ENCODE results near the gene EPO.
"Not testable (repeated sequence)": the region's sequence is repeated elsewhere in the genome, so short reads cannot be mapped to it uniquely, and the experiment has no call there.

EPO gene

GRCh38 chr7:100705753-100706671 is 14.3 kb upstream of the EPO start, which contains the start of gene POP7:
Gene POP7 (plus strand): TSS chr7:100706121. CDS start chr7:100706831, 710 bp downstream.
- peak; percentile 99 for DNase-seq

DNA sequence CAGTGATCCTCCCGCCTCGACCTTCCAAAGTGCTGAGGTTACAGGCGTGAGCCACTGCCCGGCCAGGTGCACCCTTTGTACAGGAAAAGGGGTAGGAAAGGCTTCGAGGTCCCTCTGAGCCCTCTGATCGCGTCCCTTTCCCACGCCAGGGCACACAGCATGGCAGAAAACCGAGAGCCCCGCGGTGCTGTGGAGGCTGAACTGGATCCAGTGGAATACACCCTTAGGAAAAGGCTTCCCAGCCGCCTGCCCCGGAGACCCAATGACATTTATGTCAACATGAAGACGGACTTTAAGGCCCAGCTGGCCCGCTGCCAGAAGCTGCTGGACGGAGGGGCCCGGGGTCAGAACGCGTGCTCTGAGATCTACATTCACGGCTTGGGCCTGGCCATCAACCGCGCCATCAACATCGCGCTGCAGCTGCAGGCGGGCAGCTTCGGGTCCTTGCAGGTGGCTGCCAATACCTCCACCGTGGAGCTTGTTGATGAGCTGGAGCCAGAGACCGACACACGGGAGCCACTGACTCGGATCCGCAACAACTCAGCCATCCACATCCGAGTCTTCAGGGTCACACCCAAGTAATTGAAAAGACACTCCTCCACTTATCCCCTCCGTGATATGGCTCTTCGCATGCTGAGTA is 13.5 kb upstream of the EPO start:
- no peak for DNase-seq

DNA sequence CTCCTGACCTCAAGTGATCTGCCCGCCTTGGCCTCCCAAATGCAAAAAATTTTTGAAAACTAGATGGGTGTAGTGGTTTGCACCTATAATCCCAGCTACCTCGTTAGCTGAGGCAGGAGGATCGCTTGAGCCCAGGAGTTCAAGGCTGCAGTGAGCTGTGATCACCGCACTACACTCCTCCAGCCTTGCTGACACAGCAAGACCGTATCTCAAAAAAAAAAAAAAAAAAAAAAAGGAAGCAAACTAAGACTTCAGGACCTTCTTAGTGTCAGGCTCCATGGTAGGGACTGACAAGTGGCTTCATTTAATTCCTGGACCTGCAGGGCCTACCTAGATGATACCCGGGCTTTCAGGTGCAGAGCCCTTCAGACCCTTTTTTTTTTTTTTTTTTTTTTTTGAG is 11.9 kb upstream of the EPO start:
- DNase-seq = no peak

DNA sequence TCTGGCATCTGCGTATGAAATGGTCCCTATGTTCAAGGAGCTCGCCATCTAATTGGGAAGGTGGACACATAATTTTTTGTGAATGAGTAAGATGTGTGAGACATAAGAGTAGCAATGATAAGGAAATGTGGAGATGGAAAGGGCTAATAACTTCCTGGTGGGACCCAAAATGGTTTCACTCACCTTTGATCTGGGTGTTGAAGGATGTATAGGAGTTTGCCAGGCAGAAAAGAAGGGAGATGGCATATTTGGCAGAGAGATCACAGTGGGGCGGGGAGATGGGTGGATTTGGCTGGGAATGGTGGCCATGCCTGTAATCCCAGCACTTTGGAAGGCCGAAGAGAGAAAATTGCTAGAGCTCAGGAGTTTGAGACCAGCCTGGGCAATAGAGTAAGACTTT is 9.8 kb upstream of the EPO start:
- no peak for DNase-seq

DNA sequence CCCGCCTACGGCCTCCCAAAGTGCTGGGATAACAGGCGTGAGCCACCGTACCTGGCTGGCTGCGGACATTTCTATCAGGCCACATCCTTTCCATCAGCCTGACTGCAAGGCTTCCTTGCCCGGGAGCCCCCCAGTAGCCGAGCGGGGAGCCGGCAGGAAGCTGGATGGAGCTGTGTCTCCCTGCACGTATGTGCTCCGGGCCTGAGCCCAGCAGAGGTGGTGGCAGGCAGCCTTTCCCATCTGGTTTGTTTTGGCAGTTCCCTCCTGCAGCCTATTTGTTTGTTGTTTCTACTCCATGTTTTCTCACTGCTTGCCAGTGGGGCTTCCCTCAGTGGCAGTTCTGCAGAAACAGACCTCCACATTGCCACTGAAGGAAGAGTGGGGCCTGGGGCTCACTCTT is 8.9 kb upstream of the EPO start:
- DNase-seq = no peak

DNA sequence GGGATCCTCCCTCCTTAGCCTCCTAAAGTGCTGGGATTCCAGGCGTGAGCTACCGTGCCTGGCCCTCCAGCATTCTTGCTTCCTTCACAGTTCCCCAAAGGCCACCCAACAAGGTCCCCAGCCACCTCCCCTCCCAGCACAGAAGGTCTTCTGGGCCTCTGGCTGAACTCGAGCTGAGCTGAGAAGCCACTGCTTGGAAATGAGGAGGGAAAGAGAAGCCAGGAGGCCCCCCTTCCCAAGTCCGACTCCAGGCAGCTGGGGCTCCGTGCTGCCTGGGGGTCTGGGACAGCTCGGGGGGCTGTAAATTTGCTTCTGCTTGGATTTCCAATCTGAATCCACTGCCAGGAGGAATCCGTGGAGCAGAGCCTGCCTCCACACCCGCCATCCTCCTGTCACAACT is 5.5 kb upstream of the EPO start:
- DNase-seq = no peak

- DNase-seq = not testable (repeated sequence)
Measured at GRCh38 chr7:100717073-100717472, 3.2 kb upstream of the EPO start.

DNA sequence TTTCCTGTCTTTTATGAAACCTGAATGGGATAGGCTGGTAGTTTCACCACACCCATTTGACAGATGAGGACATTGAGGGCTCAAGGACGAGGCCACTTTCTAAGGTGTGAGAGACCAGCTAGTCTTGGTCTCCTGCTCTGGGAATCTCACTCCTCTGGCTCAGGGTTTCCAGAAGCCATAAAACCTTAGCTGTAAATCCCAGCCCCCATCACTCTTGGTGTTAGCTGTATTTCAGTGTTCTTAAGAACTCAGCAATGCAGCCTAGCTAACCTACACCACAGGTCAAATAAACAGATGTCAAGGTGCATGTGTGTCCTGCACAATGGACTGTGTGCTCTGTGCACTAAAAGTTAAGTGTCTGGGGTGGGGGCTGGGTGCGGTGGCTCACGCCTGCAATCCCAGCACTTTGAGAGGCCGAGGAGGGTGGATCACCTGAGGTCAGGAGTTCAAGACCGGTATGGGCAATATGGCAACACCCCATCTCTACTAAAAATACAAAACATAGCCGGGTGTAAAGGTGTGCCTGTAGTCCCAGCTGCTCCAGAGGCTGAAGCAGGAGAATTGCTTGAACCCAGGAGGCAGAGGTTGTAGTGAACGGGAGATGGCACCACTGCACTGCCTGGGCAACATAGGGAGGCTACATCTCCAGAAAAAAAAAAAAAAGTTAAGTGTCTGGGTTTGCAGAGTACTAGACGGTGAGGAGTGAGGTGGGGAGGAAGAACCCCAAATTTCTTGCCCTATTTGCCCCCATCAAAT is 567 bp upstream of the EPO start:
- no peak for DNase-seq

GRCh38 chr7:100720671-100721504 is 620 bp downstream of the EPO start:
- DNase-seq = no peak

DNA sequence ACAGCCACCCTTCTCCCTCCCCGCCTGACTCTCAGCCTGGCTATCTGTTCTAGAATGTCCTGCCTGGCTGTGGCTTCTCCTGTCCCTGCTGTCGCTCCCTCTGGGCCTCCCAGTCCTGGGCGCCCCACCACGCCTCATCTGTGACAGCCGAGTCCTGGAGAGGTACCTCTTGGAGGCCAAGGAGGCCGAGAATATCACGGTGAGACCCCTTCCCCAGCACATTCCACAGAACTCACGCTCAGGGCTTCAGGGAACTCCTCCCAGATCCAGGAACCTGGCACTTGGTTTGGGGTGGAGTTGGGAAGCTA is 1.2 kb downstream of the EPO start:
- no peak for DNase-seq

DNA sequence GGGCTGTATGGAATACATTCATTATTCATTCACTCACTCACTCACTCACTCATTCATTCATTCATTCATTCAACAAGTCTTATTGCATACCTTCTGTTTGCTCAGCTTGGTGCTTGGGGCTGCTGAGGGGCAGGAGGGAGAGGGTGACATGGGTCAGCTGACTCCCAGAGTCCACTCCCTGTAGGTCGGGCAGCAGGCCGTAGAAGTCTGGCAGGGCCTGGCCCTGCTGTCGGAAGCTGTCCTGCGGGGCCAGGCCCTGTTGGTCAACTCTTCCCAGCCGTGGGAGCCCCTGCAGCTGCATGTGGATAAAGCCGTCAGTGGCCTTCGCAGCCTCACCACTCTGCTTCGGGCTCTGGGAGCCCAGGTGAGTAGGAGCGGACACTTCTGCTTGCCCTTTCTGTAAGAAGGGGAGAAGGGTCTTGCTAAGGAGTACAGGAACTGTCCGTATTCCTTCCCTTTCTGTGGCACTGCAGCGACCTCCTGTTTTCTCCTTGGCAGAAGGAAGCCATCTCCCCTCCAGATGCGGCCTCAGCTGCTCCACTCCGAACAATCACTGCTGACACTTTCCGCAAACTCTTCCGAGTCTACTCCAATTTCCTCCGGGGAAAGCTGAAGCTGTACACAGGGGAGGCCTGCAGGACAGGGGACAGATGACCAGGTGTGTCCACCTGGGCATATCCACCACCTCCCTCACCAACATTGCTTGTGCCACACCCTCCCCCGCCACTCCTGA is 2.4 kb downstream of the EPO start:
- no peak for DNase-seq

DNA sequence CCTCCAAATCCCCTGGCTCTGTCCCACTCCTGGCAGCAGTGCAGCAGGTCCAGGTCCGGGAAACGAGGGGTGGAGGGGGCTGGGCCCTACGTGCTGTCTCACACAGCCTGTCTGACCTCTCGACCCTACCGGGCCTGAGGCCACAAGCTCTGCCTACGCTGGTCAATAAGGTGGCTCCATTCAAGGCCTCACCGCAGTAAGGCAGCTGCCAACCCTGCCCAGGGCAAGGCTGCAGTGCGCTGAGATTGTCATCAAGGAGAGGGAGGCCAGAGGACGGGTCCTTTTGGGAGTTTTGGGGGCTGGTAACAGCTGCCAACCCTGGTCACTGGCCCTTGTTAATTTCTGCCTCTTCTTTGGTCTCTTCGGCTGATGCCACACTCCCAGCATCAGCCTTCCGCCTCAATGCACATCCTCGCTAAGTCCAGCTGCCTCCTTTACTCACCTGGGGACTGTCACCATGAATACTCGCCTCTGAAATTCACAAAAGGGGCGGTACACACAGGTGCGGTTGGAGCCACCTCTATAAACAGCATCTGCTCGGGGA is 3.5 kb downstream of the EPO start:
- DNase-seq = no peak

GRCh38 chr7:100724364-100724763 is 4.1 kb downstream of the EPO start:
- DNase-seq = not testable (repeated sequence)

DNA sequence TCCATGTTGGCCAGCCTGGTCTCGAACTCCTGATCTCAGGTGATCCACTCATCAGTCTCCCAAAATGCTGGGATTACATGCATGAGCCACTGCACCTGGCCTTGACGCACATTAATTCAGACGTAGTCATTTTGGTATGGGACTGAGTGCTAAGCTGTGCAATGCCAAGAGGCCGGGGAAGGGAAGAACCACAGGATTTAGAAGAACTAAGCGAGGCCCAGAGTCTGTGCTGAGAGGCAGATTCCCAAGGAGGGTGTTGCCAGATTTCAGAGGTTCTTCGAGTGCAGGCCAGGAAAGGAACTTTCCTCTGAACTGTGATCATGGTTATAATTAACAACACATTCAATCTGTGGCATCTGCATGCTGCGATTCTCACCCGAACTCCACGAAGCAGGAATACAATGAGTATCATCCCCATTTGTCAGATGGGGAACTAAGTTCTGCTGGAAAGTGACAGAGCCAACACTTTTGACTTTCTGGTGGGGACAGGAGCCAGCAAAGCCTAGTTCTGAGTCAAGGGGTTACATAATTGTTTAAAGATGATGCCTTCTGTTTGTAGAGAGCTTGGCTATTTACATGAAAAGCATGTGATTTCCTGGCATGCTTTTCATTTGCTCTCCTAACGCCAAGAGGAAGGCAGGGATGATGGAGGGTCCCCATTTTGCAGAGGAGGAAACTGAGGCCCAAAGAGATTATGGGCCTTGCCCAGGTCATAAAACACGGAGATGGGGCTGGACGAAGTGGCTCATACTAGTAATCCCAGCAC is 6.9 kb downstream of the EPO start:
- peak; percentile 84 for DNase-seq

- DNase-seq = no peak
Measured at GRCh38 chr7:100728196-100728595, 7.9 kb downstream of the EPO start.

DNA sequence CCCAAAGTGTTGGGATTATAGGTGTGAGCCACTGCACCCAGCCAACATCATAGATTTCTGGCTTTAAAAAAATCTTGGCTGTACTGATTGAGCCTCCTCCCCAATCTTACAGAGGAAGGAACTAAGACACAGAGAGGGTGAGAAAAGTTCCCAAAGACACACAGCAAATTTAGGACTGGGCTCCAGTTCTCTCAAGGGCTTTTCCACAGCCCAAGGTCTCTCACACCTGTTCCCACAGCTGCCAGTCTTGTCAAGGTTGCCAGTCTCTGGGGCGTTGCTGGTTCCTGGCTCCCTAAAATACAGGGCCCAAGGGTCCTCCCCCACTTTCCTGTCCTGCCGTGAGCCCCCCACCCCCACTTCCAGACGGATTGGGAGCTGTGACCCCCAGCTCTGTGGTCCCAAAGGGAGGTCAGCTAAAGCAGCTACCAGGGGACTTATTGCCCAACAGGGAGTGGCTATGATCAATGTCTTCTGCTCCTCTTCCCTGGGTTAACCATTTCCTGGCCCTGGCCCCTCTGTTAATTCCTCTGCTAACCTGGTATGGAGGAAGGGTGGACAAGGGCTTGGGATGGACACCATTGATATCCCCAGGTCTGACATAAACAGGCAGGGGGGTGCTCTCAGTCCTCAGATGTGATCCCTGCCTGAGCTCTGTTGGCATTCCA is 10.0 kb downstream of the EPO start:
- DNase-seq = no peak

- DNase-seq = no peak
Measured at GRCh38 chr7:100731937-100732636, 11.8 kb downstream of the EPO start.

DNA sequence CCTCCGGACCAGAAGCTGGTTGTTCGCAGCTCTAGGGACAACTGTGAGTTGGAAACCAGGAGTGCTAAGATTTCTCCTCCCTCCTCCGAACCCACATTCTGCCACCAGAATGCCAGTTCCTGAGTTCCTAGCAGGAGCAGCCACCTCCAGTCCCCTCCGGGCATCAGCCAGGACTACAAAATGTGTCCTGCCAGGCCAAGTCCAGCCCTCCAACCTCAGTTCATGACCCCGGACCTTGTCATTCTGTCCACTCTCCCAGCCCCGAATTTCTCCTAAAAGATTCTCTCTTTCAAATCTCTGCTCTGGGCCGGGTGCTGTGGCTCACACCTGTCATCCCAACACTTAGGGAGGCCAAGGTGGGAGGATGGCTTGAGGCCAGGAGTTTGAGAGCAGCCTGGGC is 15.5 kb downstream of the EPO start:
- DNase-seq = no peak

GRCh38 chr7:100736671-100737070 is 16.4 kb downstream of the EPO start:
- DNase-seq = no peak

DNA sequence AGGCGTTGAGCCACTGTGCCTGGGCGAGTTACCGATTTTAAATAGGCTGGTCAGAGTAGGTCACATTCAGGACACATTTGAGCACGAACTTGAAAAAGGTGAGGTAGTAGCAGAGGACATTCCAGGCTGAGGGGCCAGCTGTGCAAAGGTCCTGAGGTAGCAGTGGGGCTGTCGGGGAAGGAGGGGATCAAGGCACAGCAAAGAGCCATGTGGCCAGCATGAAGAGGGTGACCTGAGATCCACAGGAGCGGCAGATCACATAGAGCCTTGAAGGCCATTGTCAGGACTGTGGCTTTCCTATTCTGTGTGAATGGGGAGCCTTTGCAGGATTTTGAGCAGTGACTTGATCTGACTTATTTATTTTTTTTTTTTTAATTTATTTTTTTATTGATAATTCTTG is 19.7 kb downstream of the EPO start:
- DNase-seq = no peak

Data from right hindlimb (tissue), 1 donor.